Activated CD8-positive, alpha-beta T cell treated with anti-CD3 and anti-CD28 coated beads for 36 hours (primary cell): ENCODE measurements around the gene ATP10A. TPM values are rescaled to one million over a fixed set of nuclear protein-coding genes. Genes with fewer than 3 reads are reported as not detected.

Source experiments
- ATAC-seq: fragments of 200-7000 bp; cut with Tn5 transposase; one replicate; pipeline ENCODE4 v1.10.0; 2021; ENCODE audit warnings: mild to moderate bottlenecking, moderate library complexity
- CTCF ChIA-PET: fragments of 350-600 bp; sonication (Branson Sonifier 250); formaldehyde crosslinking; loops from one replicate; lab custom pipeline; 2021; ENCODE audit warnings: antibody characterized with exemption; lab: Charles Lee
- POLR2A ChIA-PET: fragments of 350-600 bp; sonication (Branson Sonifier 250); formaldehyde crosslinking; loops from one replicate; lab custom pipeline; 2021; ENCODE audit warnings: antibody characterized with exemption; lab: Charles Lee
- DNase-seq: peaks from one replicate; pipeline ENCODE4 v3.0.0-alpha.2; 2020
- H3K27ac Mint-ChIP-seq: one replicate; pipeline ENCODE4 v1.8.0; 2021; ENCODE audit warnings: mild to moderate bottlenecking, mixed read lengths
- H3K27me3 Mint-ChIP-seq: one replicate; pipeline ENCODE4 v1.8.0; 2021; ENCODE audit warnings: mixed read lengths
- H3K36me3 Mint-ChIP-seq: one replicate; pipeline ENCODE4 v1.8.0; 2021; ENCODE audit warnings: low read depth, mixed read lengths
- H3K4me1 Mint-ChIP-seq: one replicate; pipeline ENCODE4 v1.8.0; 2021; ENCODE audit warnings: low read depth, mixed read lengths
- H3K4me3 Mint-ChIP-seq: one replicate; pipeline ENCODE4 v1.8.0; 2021; ENCODE audit warnings: mild to moderate bottlenecking, moderate library complexity, mixed read lengths
- H3K9me3 Mint-ChIP-seq: one replicate; pipeline ENCODE4 v1.8.0; 2021; ENCODE audit warnings: mixed read lengths
- CTCF ChIP-seq: fragments of 200-600 bp; IDR thresholded peaks from one replicate; pipeline ENCODE4 v1.8.0; 2022; ENCODE audit warnings: antibody characterized with exemption, mild to moderate bottlenecking
- intact Hi-C: fragments of 100-400 bp; cut with micrococcal nuclease; formaldehyde crosslinking; loops from one replicate; pipeline ENCODE4 v1.10.0; 2022
- total RNA-seq, 2 experiments: library from RNA; stranded (reverse); gene quantifications; one replicate each; pipeline ENCODE4 v1.2.3, GENCODE V29; 2021

The ATP10A gene
- total RNA-seq, 2 experiments from 2014 or later = 17.8 to 21.0 TPM

DNA sequence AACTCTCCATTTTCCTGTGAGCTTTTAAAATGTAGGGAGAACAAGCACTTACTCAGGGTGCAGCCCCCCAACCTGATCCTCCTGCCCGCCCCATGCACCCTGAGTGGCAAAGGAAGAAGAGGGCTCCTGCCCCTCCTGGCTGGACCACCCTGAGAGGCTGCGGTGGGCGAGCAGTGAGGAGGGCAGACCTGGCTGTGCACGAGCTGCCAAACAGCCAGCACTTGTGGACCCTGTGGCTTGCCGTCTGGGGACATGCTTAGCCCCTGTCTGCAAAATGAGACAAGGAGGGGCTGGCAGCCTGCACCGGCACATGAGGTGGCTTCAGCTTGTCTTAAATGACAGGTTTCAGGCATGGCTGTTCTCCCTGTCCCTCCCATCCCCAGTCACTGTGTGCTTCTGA lies 18.6 kb downstream of the ATP10A start:
- ATAC-seq (no peak), DNase-seq (no peak)
- Mint-ChIP-seq H3K4me1 (peaks cover 57% of the 10 kb centered on the region), H3K36me3 (peaks cover 21% of the 10 kb centered on the region), H3K27ac (peak overlapping the region; percentile 97), H3K9me3 (peaks cover 2% of the 10 kb centered on the region), H3K27me3 (no peaks in the 10 kb centered on the region), H3K4me3 (no peak overlapping the region)
- TF ChIP-seq CTCF = no peak
- ChIA-PET POLR2A (no interaction called here), CTCF (interaction anchor here (1.0 kb wide), 1 partner anchor 17 kb away, joined by 3 read pairs; no protein-coding TSS in a partner anchor)
- intact Hi-C loops = no loop called here

GRCh38 chr15:25844076-25844475 lies 19.1 kb downstream of the ATP10A start:
- H3K27ac Mint-ChIP-seq = no peak overlapping the region
- no peak for TF ChIP-seq CTCF
- H3K36me3 Mint-ChIP-seq = peaks cover 21% of the 10 kb centered on the region
- peaks cover 56% of the 10 kb centered on the region for H3K4me1 Mint-ChIP-seq
- ChIA-PET CTCF (interaction anchor here (1.0 kb wide), 1 partner anchor 18 kb away, joined by 3 read pairs; no protein-coding TSS in a partner anchor), POLR2A (interaction anchor here (1.3 kb wide), 1 partner anchor 15 kb away, joined by 4 read pairs; no protein-coding TSS in a partner anchor)
- H3K4me3 Mint-ChIP-seq = no peak overlapping the region
- no peak for ATAC-seq
- intact Hi-C loops = no loop called here
- no peaks in the 10 kb centered on the region for H3K27me3 Mint-ChIP-seq
- no peak for DNase-seq
- peaks cover 2% of the 10 kb centered on the region for H3K9me3 Mint-ChIP-seq

GRCh38 chr15:25839638-25840156 lies 23.4 kb downstream of the ATP10A start:
- Mint-ChIP-seq H3K27ac (no peak overlapping the region), H3K4me3 (no peak overlapping the region), H3K4me1 (peaks cover 37% of the 10 kb centered on the region), H3K9me3 (no peaks in the 10 kb centered on the region), H3K36me3 (peaks cover 7% of the 10 kb centered on the region), H3K27me3 (no peaks in the 10 kb centered on the region)
- ChIA-PET CTCF (interaction anchor here (0.8 kb wide), 1 partner anchor 16 kb away, joined by 3 read pairs; no protein-coding TSS in a partner anchor), POLR2A (interaction anchor here (0.6 kb wide), 1 partner anchor 8 kb away, joined by 4 read pairs; no protein-coding TSS in a partner anchor)
- intact Hi-C loops = no loop called here
- no peak for ATAC-seq
- no peak for TF ChIP-seq CTCF
- DNase-seq = no peak

GRCh38 chr15:25838871-25839195 lies 24.3 kb downstream of the ATP10A start:
- ChIA-PET POLR2A (interaction anchor here (0.6 to 1.2 kb wide), 2 partner anchors 9 to 38 kb away, joined by 3 read pairs; no protein-coding TSS in a partner anchor), CTCF (no interaction called here)
- no peak for DNase-seq
- no peak for ATAC-seq
- Mint-ChIP-seq H3K4me3 (no peak overlapping the region), H3K27me3 (no peaks in the 10 kb centered on the region), H3K36me3 (peaks cover 7% of the 10 kb centered on the region), H3K9me3 (no peaks in the 10 kb centered on the region), H3K4me1 (peaks cover 35% of the 10 kb centered on the region), H3K27ac (no peak overlapping the region)
- intact Hi-C loops = no loop called here
- TF ChIP-seq CTCF = no peak

DNA sequence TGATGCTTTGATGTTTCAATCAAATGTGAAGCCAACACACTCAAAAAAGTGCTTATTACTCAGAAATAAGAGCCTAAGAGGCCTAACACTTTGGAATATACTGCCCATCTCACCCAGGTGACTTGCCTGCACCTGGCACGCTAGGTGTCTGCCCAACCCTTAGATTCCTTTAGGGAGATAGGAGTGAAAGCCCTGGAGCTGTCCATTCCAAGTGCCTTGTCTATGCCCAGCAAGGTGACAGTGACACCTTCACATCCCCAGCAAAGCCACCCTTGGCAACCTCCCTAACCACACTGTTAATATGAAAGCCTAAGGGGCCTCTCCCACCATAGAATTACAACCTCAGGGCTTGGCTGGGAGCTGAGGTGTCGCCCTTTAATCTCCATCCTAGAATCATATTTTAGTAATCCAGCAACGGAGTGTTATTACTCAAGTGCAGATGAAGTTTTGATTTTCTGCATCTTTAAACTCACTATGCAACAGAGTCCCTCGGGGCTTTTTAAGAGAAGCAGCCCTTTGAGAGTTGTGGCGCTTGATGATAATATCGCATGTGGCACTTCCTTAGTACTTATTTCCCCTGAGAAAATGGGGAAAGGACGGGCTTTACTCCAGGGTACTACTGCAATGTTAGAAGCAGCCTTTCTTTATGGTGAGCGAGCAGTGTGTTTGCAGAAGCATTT lies 24.8 kb downstream of the ATP10A start:
- Mint-ChIP-seq H3K27ac (no peak overlapping the region), H3K4me3 (no peak overlapping the region), H3K36me3 (peaks cover 7% of the 10 kb centered on the region), H3K9me3 (no peaks in the 10 kb centered on the region), H3K27me3 (no peaks in the 10 kb centered on the region), H3K4me1 (peaks cover 34% of the 10 kb centered on the region)
- TF ChIP-seq CTCF = no peak
- peak; percentile 27 for DNase-seq
- ChIA-PET CTCF (no interaction called here), POLR2A (interaction anchor here (0.6 to 1.2 kb wide), 2 partner anchors 9 to 37 kb away, joined by 3 read pairs; no protein-coding TSS in a partner anchor)
- intact Hi-C loops = no loop called here
- peak; percentile 69 for ATAC-seq
